HG03025 (cell line): Measurements from ENCODE around the gene EYA3.

Experiments used
- ATAC-seq: cut with Tn5 transposase; IDR thresholded peaks from one replicate; pipeline ENCODE4 v1.9.1; 2021; ENCODE audit warnings: mild to moderate bottlenecking, moderate library complexity; ENCODE audit not compliant: unreplicated experiment, low FRiP score

The EYA3 gene

GRCh38 chr1:28113242-28113572 lies 24.8 kb upstream of the EYA3 start:
- no peak for ATAC-seq

GRCh38 chr1:28112388-28113241 lies 24.2 kb upstream of the EYA3 start:
- ATAC-seq, result no peak

GRCh38 chr1:28111157-28111556 lies 22.7 kb upstream of the EYA3 start:
- ATAC-seq, result no peak

GRCh38 chr1:28110555-28110954 lies 22.1 kb upstream of the EYA3 start:
- ATAC-seq, result no peak

- ATAC-seq, result no peak
Observed at GRCh38 chr1:28109639-28110038, 21.2 kb upstream of the EYA3 start.

- no peak for ATAC-seq
Observed at GRCh38 chr1:28108001-28108400, 19.6 kb upstream of the EYA3 start.

GRCh38 chr1:28104866-28105467 lies 16.6 kb upstream of the EYA3 start:
- no peak for ATAC-seq

- ATAC-seq, result no peak
Observed at GRCh38 chr1:28102189-28102588, 13.8 kb upstream of the EYA3 start.

GRCh38 chr1:28099050-28099769 lies 10.8 kb upstream of the EYA3 start:
- ATAC-seq, result no peak

GRCh38 chr1:28097100-28097472 lies 8.7 kb upstream of the EYA3 start:
- no peak for ATAC-seq

- ATAC-seq, result no peak
Observed at GRCh38 chr1:28096210-28097099, 8.0 kb upstream of the EYA3 start.

- no peak for ATAC-seq
Observed at GRCh38 chr1:28091043-28091781, 2.8 kb upstream of the EYA3 start.

GRCh38 chr1:28087614-28088167 lies 719 bp downstream of the EYA3 start:
- no peak for ATAC-seq

GRCh38 chr1:28086651-28087050 lies 1.8 kb downstream of the EYA3 start:
- ATAC-seq, result no peak

GRCh38 chr1:28085129-28085528 lies 3.3 kb downstream of the EYA3 start:
- ATAC-seq, result no peak

GRCh38 chr1:28083876-28084275 lies 4.5 kb downstream of the EYA3 start:
- no peak for ATAC-seq

- ATAC-seq, result no peak
Observed at GRCh38 chr1:28078680-28079626, 9.5 kb downstream of the EYA3 start.

GRCh38 chr1:28078262-28078661 lies 10.1 kb downstream of the EYA3 start:
- no peak for ATAC-seq
